Mononuclear cell (primary cell): ENCODE data around the gene MGME1. TPM values are rescaled to one million over a fixed set of nuclear protein-coding genes. Genes with fewer than 3 reads are reported as not detected.
A peak's percentile ranks its signal among the peaks of the same experiment; 100 is the strongest.

Experiments used
- H3K27me3 ChIP-seq: 2 replicates; pipeline ENCODE4 v1.6.0; 2011; ENCODE audit warnings: low read length, control low read depth; ENCODE audit not compliant: insufficient read depth
- H3K4me1 ChIP-seq: 2 replicates; pipeline ENCODE4 v1.5.1; 2011; ENCODE audit warnings: mild to moderate bottlenecking, low read length, control low read depth; ENCODE audit not compliant: insufficient read depth
- H3K4me3 ChIP-seq: 2 replicates; pipeline ENCODE4 v1.5.1; 2011; ENCODE audit warnings: mild to moderate bottlenecking, low read length, moderate library complexity
- H3K9me3 ChIP-seq: 2 replicates; pipeline ENCODE4 v1.5.1; 2011; ENCODE audit warnings: low read depth, mild to moderate bottlenecking, control low read depth, low read length
- total RNA-seq: library from RNA; depleted of rRNA; stranded (reverse); fragments of >200 nt; gene quantifications from one replicate; pipeline ENCODE4 v1.2.3, GENCODE V29; 2012

Gene MGME1, protein sequence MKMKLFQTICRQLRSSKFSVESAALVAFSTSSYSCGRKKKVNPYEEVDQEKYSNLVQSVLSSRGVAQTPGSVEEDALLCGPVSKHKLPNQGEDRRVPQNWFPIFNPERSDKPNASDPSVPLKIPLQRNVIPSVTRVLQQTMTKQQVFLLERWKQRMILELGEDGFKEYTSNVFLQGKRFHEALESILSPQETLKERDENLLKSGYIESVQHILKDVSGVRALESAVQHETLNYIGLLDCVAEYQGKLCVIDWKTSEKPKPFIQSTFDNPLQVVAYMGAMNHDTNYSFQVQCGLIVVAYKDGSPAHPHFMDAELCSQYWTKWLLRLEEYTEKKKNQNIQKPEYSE
- 6.3 TPM for total RNA-seq

DNA sequence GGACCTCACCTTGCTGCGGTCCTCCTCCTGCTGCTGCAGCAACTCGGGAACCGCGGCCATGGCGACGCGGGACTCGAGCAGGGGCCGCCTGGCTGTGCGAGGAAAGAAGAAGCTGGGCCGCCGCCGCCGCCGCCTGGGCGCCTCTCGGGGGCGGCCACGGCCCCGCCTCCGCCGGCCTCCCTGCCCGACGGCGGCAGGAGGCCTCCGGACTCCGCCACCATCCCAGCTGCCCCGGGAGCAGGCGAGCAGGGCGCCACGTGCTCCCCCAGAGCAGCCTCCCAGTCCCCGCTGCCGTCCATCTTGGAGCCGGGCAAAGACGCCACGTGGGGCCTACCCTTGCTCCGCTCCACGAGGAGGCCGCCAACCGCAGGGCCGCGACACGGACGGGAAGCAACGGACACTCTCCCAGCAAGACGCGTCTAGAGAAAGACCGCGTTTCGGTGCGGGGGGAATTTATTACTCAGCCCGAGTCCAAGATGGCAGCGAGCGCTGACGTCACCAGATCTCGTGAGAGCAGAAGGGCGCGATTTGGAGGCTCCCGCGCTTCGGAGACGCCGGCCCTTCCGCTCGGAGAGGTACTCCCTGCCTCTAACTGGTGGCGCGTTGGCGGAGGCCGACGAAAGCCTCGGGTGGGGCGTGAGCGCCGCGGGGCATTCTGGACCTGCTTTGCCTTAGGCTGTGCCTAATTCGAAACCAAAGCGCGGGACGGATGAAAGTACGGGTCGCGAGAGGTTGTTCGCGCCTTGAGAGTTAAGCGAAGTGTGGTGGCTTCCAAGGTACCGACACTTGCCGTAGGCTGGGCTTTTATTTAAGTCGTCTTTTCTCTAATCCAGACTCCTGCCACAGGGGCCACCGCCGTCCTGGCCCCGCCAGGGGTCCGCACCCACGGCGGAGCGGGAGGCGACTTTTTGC is at the start of gene MGME1, which contains the start of gene SNX5:
Gene MGME1, plus strand, starts transcription at position 653 of the 912 bp plus-strand sequence. CDS start 842 bp downstream, outside the sequence.
Gene SNX5, minus strand, starts transcription at position 429 of the 912 bp plus-strand sequence. Its CDS starts 369 bp downstream, at position 60.
- H3K27me3 ChIP-seq: no peaks in the 10 kb centered on the region
- H3K4me1 ChIP-seq: peaks cover 75% of the 10 kb centered on the region
- H3K9me3 ChIP-seq: no peaks in the 10 kb centered on the region
- peak within 1 kb of the TSS; percentile 99 for H3K4me3 ChIP-seq

DNA sequence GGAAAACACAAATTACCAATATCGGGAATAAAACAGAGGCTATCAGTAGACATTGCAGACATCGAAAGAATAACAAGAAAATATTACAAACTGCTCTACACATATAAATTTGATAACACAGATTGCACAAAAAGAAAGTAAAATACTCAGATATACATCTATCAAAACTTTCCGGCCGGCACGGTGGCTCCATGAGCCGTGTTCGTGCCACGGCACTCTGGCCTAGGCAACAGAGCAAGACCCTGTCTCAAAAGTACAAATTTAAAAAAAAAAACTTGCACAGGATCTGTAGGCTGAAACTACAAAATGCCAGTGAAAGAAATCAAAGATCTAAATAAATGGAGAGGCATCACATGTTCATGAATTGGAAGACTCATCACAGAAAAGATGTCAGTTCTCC is 49.7 kb upstream of the MGME1 start:
- H3K9me3 ChIP-seq: no peaks in the 10 kb centered on the region
- no peaks in the 10 kb centered on the region for H3K27me3 ChIP-seq
- peaks cover 11% of the 10 kb centered on the region for H3K4me1 ChIP-seq
- H3K4me3 ChIP-seq: no peak overlapping the region

DNA sequence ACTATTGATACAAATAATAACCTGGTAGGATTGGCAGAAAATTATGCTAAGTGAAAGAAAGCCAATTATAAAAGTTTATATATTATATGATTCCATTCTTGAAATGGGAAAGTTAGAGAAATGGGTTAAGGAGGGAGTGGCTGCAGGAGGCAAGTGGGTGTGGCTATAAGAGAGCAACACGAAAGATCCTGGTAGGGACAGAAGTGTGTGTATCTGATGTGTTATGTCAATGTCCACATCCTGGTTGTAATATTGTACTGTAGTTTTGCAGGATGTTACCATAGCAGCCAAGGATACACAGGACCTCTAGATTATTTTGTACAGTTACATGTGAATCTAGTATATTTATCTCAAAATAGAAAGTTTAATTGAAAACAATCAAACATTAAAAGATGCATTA is 47.0 kb upstream of the MGME1 start:
- Histone ChIP-seq H3K27me3 (no peaks in the 10 kb centered on the region), H3K9me3 (no peaks in the 10 kb centered on the region)

DNA sequence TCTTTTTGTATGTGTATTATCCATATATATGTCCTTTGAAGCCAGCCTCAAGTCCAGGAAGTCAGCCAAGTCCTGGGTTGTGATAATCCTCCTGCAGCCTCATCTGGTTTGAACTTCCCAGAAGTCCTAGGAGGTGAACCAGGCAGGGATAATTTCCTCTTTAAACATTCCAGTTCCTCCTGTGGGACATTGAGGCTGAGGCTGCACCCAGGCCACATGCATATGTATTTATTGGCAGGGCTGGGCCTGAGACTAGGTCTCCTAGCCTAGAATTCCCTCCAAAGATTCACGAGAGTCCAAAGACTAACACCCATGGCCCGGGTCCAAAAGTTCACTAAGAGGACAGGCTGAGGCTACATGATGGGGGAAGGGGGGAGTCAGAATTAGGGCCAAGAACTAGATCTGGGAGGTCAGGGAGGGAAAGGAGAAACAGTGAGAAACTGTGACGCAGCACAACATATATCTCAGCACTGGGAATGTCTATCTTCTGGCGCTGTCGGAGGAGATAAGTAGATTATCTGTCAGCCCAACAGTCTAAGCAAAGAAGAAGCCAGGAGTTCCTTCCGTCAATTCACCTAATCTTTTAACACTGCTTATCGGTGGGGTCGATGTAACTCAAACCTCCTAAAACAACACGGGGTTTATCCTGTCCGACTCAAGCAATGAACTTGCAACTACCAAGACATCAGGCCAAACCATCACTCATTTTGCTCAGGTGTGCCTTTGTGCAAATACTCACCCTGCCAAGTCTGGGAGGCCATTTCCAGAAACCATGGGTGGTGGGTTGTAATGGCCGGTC is 43.5 kb upstream of the MGME1 start:
- Histone ChIP-seq H3K4me3 (no peak overlapping the region), H3K4me1 (no peaks in the 10 kb centered on the region), H3K9me3 (no peaks in the 10 kb centered on the region), H3K27me3 (no peaks in the 10 kb centered on the region)

More for the DNA sequence above, 47.0 kb upstream of the MGME1 start:
- Histone ChIP-seq H3K4me3 (no peak overlapping the region), H3K4me1 (peaks cover 5% of the 10 kb centered on the region)

DNA sequence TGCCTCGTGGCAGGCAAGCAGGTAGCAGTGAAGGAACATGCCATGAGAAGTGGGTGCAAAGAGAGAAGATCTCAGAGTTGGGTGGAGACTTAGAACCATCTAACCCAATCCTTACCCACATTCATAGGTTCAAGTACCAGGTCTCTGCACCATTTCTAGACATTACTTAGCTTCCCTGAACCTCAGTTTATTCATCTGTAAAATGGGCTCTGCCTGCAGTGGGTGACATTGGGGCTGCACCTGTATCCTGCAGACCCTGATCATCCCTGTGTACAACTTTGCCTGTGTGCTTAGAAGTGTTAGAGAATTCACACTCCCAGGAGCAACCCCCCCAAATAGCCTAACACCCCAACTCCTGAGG is 42.9 kb upstream of the MGME1 start:
- H3K27me3 ChIP-seq: no peaks in the 10 kb centered on the region
- no peak overlapping the region for H3K4me3 ChIP-seq
- no peaks in the 10 kb centered on the region for H3K9me3 ChIP-seq
- no peaks in the 10 kb centered on the region for H3K4me1 ChIP-seq

DNA sequence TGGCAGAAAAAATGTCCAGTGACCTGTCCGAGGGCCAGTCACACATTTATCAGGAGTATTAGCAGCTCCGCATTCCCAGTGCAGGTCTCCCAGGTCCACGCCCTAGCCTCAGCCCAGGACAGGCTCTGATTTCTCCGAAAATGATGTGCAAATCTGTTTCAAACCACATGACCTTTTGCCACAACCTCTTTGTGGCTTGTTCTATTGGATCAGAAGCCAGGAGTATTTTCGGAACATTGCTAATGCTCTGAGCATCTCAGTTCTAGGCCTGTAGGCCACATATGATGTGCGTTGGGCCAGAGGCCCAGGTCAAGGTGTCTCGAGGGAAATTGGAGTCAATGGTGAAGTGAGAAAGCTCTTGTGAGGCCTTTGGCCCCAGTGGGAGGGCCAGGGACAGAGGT is 40.6 kb upstream of the MGME1 start:
- no peaks in the 10 kb centered on the region for H3K4me1 ChIP-seq
- H3K9me3 ChIP-seq: no peaks in the 10 kb centered on the region
- H3K27me3 ChIP-seq: no peaks in the 10 kb centered on the region
- H3K4me3 ChIP-seq: no peak overlapping the region

DNA sequence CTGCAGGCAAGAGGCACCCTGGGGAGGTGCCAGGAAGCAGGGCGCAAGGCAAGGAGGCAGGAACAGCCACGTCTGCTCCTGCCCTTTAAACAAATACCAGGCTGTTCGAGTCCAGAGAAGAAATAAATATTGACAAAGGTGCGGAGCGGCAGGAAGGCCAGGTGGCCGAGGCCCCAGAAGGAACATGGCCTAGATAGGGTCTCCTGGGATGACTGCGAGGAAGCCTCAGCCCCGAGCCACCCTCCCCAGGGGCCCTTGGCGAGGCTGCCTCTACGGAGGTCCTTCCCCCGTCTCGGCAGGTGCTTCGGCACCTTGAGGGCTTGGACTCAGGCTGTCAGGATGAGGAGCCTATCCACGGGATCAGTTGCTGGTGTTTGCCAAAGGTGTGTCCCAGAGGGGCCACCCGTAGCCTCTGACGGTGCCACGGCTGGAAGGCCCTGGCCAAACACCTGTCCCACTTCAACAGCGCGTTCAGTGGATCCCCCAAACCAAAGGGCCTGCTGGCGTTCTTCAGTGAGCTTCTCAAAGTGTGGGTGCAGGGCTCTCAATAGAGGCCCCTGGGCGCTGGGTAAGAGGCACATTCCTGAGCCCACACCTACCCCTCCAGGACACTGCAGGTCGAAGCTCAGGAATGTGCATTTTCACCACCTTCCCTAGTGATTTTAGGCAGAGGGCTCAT is 40.0 kb upstream of the MGME1 start:
- H3K9me3 ChIP-seq: no peaks in the 10 kb centered on the region
- no peak overlapping the region for H3K4me3 ChIP-seq
- no peaks in the 10 kb centered on the region for H3K27me3 ChIP-seq
- H3K4me1 ChIP-seq: no peaks in the 10 kb centered on the region

DNA sequence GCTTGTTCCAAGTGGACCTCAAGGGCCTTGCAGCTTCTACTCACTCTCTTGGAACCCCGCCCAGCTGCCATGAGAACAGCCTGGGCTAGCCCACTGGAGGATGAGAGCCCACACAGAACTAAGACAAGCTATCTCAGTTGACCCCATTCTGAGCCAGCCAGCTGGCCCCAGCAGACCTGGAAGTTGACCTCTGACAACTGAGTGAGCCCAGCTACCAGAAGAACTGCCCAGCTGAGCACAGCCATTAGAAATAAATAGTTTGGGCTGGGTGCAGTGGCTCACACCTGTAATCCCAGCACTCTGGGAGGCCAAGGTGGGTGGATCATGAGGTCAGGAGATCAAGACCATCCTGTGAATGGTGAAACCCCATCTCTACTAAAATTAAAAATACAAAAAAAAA is 37.3 kb upstream of the MGME1 start:
- Histone ChIP-seq H3K27me3 (no peaks in the 10 kb centered on the region), H3K4me3 (no peak overlapping the region), H3K4me1 (no peaks in the 10 kb centered on the region), H3K9me3 (no peaks in the 10 kb centered on the region)

DNA sequence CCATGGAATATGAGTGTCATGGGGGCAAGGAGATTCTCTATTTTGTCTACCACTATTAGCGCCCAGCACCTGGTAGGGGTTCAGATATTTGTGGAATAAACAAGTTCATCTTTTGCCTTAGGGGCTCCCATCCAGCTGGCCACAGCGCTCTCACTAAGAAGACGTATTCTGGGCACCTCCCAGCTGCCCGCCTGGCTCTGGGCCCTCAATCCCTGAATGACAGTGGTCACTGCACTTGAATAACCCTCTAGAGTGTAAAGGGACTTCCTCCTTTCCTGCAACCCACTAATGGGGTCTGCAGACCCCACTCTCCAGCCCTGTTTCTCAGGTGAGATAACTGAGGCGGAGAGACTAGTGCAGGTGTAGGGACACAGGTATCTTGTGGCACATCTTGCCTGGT is 36.4 kb upstream of the MGME1 start:
- Histone ChIP-seq H3K4me1 (no peaks in the 10 kb centered on the region), H3K4me3 (no peak overlapping the region), H3K27me3 (no peaks in the 10 kb centered on the region), H3K9me3 (no peaks in the 10 kb centered on the region)

DNA sequence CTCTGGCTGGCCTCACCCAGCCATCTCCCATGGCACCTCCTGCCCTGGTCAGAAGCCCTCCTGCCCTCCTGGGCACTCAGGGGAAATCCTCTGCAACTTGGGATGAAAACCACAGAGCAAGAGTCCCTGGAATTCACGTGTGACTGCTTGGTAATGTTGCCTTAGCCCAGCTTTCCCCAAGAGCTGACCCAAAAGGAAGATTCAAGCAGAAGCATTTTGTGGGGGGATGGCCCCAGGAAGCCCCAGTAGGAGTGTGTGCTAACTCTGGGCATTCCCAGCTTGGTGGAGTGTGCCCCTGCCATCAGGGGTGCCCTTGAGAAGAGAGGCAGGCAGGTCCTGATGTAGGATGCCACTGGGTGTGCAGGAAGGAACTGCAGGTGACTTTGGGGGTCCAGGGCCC is 35.7 kb upstream of the MGME1 start:
- H3K9me3 ChIP-seq: no peaks in the 10 kb centered on the region
- no peaks in the 10 kb centered on the region for H3K27me3 ChIP-seq
- H3K4me1 ChIP-seq: no peaks in the 10 kb centered on the region
- H3K4me3 ChIP-seq: no peak overlapping the region

DNA sequence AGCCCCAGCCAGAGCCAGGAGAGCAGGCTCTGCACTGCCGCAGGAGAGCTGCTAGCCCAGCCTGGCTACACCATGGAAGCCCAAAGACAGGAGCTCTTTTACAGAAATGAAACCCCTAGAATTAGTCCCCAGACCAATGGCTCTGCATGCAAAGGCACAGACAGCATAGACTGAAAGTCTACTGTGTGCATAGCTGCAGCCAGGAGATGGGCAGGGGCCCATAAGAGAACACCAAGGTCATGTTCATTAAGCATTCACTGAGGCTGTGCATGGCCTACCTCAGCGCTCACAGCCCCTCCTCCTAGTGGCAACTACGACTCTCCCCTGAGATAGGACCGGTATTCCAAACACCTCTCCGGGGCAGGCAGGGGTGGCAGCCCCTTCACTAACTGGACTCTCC is 35.1 kb upstream of the MGME1 start:
- H3K4me1 ChIP-seq: peaks cover 2% of the 10 kb centered on the region
- no peaks in the 10 kb centered on the region for H3K27me3 ChIP-seq
- no peak overlapping the region for H3K4me3 ChIP-seq
- no peaks in the 10 kb centered on the region for H3K9me3 ChIP-seq

DNA sequence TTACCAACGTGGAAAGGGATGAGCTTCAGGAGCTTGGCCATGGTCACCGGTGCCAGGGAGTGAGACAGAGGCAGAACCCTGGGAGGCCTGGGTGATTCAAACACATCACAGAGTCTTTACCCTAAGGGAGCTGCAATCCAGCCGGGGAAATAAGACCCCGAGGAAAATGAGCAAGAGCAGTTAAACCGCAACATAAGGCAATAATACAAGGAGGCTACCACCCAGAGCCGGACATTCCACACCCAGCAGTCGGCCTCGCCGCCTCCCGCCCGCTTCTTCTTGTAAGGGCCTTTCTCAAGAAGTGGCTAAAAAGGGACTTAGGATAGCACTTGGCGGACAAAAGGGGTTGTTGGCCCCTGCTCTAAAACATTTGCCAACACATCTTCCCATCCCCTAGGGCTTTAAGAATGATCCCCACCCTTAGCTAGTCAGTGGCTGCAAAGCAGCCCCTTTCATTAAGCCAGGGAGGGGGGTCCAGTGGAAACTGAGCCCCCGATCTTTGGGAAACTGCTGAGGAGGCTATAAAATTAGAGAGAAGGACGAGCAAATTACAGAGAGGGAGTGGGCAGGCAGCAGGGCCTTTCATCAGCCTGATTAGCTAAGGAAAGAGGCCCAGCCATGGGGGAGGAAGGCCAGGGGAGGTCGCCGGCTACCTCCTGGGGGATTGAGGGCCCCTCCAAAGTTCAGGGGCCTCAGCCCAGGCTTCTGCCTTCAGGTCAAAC is 34.5 kb upstream of the MGME1 start:
- H3K4me1 ChIP-seq: peaks cover 8% of the 10 kb centered on the region
- no peaks in the 10 kb centered on the region for H3K27me3 ChIP-seq
- H3K9me3 ChIP-seq: no peaks in the 10 kb centered on the region
- no peak overlapping the region for H3K4me3 ChIP-seq

DNA sequence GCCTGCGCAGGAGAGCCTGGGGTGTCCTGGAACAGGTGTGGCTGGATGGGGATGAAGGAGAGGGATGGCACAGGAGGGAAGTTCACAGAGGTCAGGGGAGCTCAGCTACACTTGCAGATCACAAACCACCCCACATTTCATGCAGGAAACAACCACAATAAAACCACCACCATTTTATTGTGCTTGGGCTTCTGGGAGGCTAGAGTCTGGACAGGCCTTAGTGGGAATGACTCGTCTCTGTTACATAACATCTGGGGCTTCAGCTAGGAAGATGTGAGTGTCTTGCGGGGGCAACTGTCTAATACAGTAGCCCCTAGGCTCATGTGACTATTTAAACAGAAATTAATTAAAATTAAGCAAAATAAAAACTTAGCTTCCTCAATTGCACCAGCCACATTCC is 33.6 kb upstream of the MGME1 start:
- Histone ChIP-seq H3K9me3 (no peaks in the 10 kb centered on the region), H3K4me1 (peaks cover 16% of the 10 kb centered on the region), H3K27me3 (no peaks in the 10 kb centered on the region), H3K4me3 (no peak overlapping the region)

DNA sequence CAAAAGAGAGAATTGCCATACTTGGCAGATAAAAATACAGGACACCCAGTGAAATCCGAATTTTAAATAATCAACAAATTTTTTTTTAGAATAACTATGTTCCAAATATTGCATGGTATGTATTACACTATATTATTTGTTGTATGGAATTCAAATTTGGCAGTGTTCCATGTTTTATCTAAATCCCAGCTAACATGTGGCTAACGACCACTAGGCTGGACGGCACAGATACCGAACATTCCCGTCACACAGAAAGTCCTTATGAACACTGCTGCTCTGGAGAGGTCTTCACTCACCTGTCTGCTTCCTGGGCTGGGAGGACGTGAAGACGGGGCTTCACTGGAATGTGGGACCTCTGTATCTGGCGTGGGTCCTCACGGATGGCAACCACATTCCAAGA is 33.1 kb upstream of the MGME1 start:
- Histone ChIP-seq H3K4me1 (peaks cover 16% of the 10 kb centered on the region), H3K4me3 (no peak overlapping the region), H3K27me3 (no peaks in the 10 kb centered on the region), H3K9me3 (no peaks in the 10 kb centered on the region)
